Gastrocnemius medialis (tissue), 4 donors: ENCODE measurements around the gene XPO6.

Experiments
- CTCF ChIP-seq, 5 experiments: fragments of 450-650 bp in 3 of 5; fragments of 200-600 bp in 2 of 5; sonication (generic) in 2 of 5; IDR thresholded peaks in 4 of 5; conservative IDR thresholded peaks in 1 of 5; 1 replicate in 4 of 5; 2 replicates in 1 of 5; pipeline ENCODE4 v1.5.1; 2016 to 2019; ENCODE audit warnings: antibody characterized with exemption in 5 of 5, mild to moderate bottlenecking in 3 of 5, moderate library complexity in 3 of 5
- POLR2A ChIP-seq, 2 donors: fragments of 450-650 bp; IDR thresholded peaks; one replicate each; pipeline ENCODE4 v1.6.1; 2017; ENCODE audit warnings: antibody characterized with exemption in 2 of 2, mild to moderate bottlenecking in 2 of 2, moderate library complexity in 2 of 2

- TF ChIP-seq POLR2A (IDR thresholded peaks at IDR 0.05) (no peak), CTCF (IDR thresholded peaks at IDR 0.05 in 4 of 5, conservative IDR thresholded peaks at IDR 0.05 in 1 of 5) (no peak)
These were observed 149.4 kb downstream of the XPO6 start for GRCh38 chr16:28062261-28062846.
